HUDEP-2 (cell line): ENCODE data around the gene ZNF722.
"Not testable (repeated sequence)": the region's sequence is repeated elsewhere in the genome, so short reads cannot be mapped to it uniquely, and the experiment has no call there.

Source experiments
- DNase-seq, 76 experiments: peaks; one replicate each; lab custom pipeline; 2025; ENCODE audit not compliant: unreplicated experiment in 76 of 76; lab: John Stamatoyannopoulos, UW

ZNF722 gene

DNA sequence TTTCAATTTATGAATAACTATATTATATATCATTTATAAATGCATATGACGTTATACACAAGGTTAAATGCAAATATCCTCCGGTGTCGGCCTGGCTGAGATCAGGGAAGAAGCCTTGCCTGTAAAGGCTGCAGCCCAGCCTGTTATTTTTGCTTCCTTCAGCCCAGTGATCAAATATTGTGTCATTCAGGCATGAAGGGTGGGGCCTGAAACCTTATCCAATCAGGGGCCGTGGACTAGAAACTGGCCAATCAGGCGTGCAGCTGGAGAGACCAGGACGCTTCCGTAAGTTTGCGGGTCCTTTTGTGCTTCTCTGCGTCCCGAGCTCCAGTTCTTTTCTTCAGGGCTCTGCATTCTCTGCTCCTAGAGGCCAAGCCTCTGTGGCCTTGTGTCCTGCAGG is at the start of gene ZNF722:
TSS of gene ZNF722 (plus strand) at position 301 of the 400 bp plus-strand sequence. CDS start 113 bp downstream, outside the sequence.
- no peak for DNase-seq

DNA sequence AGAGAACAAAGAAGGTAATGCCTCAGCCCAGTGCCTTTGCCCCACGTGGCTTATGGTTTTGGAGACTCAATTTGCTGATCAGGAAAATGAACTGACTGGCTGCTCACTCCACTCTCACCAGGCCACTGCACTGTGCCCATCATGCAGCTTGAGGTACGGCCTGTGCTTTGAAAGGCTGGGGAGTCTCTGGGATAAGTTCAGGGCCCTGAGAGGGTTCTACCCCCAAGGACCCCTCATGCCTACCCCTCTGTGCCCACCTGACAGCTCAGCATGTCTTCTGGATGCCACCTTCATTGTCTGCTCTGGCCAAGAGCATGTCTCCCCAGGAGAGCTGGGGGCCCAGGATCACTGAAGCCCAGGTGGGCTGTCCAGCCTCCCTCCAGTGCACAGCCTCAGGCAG is 45.5 kb upstream of the ZNF722 start:
- no peak for DNase-seq

DNA sequence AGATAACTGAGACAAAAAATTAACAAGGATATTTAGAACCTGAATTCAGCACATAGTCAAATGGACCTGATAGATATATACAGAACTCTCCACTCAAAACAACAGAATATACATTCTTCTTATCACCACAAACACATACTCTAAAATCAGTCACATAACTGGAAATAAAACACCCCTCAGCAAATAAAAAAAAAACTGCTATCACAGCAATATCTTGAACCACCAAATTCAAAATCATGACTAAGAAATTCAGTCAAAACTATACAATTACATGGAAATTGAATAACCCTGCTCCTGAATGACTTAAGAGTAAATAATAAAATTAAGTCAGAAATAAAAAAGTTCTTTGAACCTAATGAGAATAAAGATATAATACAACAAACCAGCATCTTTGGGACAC is 30.0 kb upstream of the ZNF722 start:
- DNase-seq = no peak

DNA sequence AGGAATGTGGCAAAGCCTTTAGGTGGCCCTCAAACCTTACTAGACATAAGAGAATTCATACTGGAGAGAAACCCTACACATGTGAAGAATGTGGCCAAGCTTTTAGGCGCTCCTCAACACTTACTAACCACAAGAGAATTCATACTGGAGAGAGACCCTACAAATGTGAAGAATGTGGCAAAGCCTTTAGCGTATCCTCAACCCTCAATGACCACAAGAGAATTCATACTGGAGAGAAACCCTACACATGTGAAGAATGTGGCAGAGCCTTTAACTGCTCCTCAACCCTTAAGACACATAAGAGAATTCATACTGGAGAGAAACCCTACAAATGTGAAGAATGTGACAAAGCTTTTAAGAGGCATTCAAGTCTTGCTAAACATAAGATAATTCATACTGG is 16.8 kb downstream of the ZNF722 start:
- DNase-seq = not testable (repeated sequence)

DNA sequence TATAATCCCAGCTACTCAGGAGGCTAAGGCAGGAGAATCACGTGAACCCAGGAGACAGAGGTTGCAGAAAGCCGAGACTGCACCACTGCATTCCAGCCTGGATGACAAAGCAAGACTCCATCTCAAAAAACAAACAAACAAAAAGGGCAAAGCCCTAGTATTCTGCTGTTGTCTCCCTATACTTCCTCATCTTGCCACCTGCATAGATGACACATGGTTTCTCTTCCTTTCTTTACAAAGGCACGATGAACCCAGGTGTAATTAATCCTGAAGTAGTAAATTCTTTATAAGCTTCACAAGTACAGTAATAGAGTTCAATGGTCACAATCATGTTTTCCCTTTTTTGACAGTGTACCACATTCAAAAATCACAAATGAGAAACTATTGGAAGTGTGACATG is 36.7 kb downstream of the ZNF722 start:
- DNase-seq = no peak

DNA sequence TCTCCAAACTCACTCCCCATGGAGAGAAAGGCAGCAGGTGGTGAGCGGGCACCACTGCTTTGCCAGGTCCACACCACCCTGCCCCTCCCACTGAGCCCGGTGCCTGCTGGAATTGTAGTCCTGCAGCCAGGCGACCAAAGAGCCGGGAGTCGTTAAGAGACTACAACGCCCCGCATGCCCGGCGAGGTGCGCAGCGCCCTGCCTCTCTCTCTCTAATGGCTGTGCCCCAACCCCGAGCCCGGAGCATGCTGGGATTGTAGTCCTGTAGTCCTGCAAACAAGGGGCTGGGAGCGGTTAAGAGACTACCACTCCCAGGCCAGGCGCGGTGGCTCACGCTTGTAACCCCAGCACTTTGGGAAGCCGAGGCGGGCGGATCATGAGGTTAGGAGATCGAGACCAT is 38.4 kb downstream of the ZNF722 start:
- no peak for DNase-seq

DNA sequence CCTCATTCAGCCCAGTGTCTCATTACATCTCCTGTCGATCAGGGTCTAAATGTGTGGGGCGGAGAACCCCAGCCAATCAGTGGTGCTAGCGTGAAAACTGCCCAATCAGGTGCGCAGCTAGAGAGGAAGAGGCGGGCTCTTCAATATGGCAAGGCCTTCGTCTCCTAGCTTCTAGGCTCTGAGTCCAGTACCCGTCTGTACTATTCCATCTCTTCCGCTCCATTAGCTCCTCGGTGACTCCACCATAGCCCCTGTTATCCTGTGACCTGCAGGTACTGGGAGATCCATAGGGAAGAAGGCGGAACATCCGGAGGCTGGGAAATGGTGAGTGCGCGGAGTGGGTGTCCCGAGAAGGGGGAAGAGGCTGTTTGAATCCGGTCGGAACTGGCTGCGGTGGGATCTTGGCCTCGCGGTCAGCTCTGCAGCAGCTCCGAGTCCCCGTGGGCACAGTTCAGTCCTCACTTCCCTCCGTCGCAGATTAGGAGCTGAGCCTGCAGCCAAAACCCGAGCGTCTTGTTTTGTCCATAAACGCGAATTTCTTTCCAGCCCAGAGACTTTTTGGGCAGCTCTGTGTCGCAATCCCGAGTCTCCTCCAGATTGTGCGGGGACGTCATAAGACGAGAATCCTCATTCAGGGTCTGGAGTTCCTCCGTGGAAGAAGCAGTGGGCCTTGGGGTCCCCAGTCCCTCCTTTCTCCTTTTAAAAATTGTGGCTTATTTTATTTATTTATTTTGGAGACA is 46.8 kb downstream of the ZNF722 start, which contains the start of gene ZNF727:
TSS of gene ZNF727 (plus strand) at position 134 of the 740 bp plus-strand sequence. CDS start at position 322, 188 bp downstream.
- DNase-seq = no peak

DNA sequence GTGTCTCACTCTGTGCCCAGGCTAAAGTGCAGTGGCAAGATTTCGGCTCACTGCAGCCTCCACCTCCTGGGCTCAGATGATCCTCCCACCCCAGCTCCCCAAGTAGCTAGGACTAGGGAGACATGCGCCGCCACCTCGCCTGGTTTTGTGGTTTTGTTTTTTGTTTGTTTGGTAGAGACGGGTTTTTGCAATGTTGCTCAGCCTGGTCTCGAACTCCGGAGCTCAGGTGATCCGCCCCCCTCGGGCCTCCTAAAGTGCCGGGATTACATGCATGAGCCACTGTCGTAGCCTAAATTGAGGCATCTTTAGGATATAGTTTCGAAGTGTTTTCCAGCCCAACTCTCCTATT is 47.4 kb downstream of the ZNF722 start:
- DNase-seq = no peak
